PC-9 (cell line): ENCODE measurements around the gene BCAS3.
"Not testable (repeated sequence)": the region's sequence is repeated elsewhere in the genome, so short reads cannot be mapped to it uniquely, and the experiment has no call there.

Source experiments
- EZH2 ChIP-seq: fragments of 200-600 bp; sonication (generic); IDR thresholded peaks from 2 replicates; pipeline ENCODE4 v1.8.0; 2017; ENCODE audit warnings: antibody characterized with exemption, low read depth
- TF ChIP-seq, protein P1 (sequence below): fragments of 200-600 bp; sonication (generic); conservative IDR thresholded peaks from 2 replicates; pipeline ENCODE4 v1.6.1; 2017; ENCODE audit warnings: mixed run types, antibody characterized with exemption, mild to moderate bottlenecking, moderate library complexity

DNA sequence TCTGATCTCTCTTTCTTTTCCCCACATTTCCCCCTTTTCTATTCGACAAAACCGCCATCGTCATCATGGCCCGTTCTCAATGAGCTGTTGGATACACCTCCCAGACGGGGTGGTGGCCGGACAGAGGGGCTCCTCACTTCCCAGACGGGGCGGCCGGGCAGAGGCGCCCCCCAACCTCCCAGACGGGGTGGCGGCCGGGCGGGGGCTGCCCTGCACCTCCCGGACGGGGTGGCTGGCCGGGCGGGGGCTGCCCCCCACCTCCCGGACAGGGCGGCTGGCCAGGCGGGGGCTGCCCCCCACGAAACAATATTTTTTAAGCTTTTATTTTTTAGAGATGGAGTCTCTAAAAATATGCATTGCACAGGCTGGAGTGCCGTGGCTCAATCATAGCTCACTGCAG lies 299.2 kb downstream of the BCAS3 start:
- TF ChIP-seq, protein P1, sequence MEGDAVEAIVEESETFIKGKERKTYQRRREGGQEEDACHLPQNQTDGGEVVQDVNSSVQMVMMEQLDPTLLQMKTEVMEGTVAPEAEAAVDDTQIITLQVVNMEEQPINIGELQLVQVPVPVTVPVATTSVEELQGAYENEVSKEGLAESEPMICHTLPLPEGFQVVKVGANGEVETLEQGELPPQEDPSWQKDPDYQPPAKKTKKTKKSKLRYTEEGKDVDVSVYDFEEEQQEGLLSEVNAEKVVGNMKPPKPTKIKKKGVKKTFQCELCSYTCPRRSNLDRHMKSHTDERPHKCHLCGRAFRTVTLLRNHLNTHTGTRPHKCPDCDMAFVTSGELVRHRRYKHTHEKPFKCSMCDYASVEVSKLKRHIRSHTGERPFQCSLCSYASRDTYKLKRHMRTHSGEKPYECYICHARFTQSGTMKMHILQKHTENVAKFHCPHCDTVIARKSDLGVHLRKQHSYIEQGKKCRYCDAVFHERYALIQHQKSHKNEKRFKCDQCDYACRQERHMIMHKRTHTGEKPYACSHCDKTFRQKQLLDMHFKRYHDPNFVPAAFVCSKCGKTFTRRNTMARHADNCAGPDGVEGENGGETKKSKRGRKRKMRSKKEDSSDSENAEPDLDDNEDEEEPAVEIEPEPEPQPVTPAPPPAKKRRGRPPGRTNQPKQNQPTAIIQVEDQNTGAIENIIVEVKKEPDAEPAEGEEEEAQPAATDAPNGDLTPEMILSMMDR = not testable (repeated sequence)
- not testable (repeated sequence) for TF ChIP-seq EZH2
